NCI-H774 (cell line): ENCODE results near the gene ODC1.
"Not testable (repeated sequence)": the region's sequence is repeated elsewhere in the genome, so short reads cannot be mapped to it uniquely, and the experiment has no call there.

ENCODE experiments used
- DNase-seq: peaks from one replicate; lab custom pipeline; 2025; lab: John Stamatoyannopoulos, UW

The ODC1 gene

DNA sequence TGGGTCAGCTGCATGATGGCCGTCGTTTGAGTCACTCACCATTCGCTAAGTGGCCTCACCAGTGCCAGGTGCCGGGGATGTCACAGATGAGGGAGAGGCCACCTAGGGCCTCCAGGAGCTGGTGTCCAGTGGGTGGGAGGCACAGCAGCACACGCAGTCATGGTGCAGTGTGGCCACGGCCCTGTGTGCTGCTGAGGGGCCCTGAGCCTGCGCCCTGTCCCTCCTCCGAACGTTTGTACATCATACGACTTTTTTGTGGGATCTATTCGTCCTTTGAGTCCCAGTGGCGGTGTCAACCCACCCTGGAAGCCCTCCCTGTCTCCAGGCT is 30.1 kb upstream of the ODC1 start:
- DNase-seq, result no peak

DNA sequence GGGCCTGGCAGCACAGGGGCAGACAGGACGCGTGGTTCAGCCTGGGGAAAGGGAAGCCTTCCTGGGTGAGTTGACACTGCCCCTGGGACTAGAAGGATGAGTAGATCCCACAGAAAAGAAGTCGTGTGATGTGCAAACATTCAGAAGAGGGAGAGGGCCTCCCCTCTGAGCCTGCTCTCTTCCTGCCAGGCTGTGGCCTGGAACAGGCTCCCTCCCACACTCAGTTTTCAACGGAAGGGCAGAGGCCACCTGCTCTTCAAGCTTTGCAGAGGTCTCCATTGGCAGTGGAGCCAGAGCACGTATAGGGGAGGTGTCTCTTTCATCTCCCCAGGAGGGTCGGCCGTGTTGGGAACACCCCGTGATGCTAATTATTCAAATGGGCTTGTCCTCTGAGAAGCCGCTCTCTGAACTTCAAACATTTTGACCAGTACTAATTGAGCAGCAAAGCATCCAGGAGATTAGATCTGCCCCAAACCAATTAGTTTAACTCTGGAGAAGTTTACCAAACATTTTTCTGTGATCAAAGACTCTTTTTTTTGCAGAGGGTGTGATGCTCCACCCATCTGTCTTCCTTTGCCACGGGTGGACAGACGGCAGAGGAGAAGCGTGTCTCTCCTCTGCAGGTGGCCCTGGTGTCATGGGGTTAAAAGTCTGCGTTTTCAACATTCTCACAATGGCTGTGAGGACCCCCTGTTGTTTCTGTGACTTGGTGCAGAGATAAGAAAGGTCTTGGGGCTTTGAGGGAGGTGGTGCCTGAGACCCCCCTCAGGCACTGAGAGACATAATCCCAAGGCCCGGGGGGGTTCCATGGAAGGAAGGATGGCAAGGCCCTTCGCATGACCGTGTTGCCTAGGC is 29.5 kb upstream of the ODC1 start:
- no peak for DNase-seq

DNA sequence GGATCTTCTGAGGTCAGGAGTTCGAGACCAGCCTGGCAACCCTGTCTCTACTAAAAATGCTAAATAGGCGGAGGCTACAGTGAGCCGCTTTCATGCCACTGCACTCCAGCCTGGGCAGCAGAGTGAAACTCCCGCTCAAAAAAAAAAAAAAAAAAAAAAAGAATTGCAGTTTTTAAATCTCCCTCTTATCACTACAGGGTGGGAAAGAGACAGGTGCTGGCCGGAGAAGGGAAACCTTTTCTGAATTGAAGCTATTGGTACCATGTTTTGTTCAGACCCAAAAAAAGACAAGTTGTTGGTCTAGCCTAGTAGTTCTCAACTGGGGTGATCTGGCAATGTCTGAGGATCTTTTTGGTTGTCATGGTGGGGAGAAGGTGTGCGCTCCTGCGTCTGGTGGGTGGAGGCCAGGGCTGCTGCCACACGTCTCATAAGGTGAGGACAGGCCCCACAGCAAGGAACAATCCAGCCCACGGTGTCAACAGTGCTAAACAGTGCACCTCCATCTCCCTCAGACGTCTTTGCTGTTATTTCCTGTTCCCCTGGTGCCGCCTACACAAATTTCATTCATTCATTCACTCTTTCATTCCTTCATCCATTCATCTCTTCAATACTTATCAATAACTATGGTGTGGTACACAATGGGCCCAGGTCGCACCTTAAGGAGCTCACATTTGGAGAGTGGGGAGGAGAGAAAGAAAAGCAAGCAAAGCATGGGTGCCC is 28.8 kb upstream of the ODC1 start:
- DNase-seq, result no peak

DNA sequence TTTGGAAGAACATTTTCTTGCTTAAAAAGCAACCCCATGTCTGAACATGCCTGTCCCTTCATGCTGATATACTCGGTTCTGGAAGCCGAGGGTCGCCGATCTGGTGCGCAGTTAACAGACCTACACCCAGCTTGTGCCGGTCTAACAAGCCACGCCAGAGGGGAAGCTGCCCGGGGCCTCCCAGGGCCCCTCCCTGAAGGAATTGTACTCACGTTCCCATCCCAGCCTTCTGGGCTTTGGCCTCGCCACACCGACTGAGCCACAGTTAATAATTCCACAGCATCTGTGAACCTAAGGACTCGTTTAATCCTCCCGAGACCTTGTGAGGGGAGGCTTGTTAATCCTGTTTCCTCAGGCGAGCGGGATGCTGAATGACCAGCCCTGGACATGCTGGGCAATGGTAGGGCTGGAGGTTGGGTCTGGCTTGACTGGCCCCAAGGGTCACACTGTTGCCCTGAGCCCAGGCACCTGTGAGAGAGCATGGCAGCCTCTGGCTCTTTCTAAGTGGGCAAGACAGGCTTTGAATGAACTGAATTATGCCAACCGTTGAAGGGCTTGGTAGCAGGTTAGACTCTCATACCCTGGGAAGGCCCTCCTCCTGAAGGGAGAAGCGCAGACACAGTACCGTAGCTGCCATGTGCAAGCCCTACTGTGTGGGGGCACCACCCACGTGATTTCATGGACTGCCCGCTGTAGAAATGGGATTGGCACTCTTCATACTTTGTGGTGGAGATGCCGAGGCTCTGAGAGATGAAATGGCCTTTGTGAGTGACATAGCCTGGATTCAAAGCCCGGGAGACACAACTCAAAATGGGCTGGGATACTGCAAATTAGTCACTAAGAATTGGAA is 27.9 kb upstream of the ODC1 start:
- DNase-seq, result no peak

DNA sequence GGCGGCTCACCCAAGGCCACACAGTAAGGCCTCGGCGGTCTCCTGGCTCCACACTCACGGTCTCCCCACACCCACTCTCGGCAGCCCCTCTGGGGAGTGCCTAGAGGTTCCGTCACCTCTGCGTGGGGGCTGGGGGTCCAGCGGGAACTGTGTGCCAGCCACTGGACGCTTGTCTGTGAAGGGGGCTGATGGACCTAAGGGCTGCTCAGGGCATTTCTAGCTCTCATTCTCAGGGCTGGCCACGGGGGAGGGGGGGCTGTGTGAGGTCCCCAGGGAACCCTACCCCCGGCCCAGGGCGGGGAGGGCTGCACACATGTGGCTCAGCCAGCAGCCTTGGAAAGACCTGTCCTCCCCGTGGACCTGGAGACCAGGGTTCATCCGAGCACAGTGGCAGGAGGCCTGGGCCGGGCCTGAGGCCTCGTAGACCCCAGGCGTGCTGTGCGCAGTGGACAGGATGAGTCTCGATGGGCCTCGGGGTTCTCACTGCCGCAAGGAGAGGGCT is 27.1 kb upstream of the ODC1 start:
- no peak for DNase-seq

DNA sequence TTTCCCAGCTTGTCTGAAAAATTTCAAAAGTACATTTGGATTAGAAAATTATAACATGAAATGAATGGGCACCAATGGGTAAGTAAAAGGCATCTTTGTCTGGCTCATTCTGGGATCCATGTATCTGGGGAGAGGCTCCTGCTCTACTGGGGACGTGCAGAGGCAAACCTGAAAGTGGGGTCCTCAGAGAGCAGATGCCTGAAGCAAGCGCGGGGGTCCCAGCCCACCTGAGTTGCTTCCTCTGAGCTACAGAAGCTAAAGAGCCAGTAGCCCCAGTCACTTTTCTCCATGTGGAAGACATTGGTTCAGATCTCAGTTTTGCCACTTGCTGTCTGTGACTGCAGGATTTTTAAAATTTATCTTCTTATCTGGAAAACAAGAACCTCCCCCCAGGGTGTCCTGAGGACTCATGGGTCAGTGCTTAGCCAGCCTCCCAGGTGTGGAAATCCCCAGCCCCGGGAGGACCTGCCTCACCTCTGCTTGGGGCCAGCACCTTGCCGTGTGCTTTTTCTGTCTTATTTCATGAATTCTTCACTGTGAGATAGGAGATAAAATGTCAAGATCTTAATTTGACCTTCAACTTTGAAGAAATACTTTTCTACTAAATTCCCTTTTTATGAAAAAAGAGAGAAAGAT is 25.1 kb upstream of the ODC1 start:
- no peak for DNase-seq

DNA sequence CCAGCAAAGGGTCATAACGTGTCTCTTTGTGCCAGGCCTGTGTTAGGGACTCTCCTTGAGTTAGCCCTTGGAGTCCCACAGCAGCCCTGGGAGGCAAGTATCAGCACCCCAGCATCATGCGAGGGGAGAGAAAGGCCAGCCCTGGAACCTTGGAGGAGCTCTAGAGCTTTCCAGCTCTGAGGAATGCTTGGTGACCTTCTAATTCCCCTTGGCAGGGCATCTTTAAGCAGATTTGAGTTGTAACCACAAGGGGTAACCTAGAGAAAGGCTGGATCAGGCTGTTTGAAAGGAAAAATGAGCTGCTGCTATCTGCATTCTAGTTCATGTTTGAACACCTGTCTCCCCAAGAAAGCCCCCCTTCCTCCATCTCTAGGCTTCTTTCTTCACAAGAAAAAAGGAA is 23.8 kb upstream of the ODC1 start:
- no peak for DNase-seq

DNA sequence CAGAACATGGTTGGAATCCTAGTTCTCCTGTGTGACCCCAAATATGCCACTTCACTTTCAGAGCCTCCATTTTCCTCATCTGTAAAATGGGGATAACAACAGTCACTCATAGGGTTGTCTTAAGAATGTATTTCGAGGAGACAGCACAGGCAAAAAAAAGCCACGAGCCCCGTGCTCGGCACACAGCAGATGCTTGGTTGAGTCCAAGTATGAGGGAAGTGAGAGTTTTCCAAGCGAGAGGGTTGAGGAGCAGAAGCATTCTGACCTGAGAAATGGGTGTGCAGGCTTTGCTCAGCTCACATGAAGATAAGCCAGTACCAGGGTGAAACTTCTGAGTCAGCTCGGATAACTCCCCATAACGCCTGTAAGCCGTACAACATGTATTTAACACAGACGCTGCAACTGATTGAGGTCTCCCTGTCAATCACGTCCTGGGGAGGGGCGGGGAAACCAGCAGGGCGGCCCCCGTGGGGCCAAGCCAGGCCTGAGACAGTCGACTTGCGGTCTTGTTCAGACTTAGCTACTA is 23.0 kb upstream of the ODC1 start:
- DNase-seq, result no peak

DNA sequence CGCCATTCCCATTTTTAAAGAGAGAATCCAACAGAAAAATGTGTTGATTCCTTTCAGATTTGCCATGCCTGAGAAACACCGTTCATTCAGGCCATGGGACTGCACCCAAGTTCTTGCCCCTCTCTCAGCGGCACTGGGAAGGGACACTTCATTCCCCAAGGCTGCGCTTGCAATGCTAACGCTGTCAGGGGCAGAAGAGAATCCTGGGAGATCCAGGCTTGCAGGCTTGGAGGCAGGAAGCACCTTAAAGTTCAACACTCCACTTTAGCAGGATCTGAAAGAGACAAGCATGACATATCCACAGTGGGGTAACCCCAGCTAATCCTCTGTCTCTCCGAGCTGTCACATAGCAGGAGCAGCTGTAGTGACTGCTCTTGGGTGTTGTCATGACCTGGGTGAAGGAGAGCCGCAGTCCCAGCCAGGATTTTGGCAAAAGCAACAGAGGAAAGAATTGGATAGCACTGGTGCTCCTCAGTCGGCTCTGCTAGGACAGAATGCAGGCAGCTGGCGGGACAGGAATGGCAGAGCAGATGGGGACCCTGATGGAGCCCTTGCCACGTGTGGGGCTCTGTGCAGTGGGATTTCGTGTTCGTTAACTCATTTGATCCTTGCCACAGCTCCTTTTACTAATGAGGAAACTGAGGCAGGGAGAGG is 22.0 kb upstream of the ODC1 start:
- DNase-seq, result no peak

DNA sequence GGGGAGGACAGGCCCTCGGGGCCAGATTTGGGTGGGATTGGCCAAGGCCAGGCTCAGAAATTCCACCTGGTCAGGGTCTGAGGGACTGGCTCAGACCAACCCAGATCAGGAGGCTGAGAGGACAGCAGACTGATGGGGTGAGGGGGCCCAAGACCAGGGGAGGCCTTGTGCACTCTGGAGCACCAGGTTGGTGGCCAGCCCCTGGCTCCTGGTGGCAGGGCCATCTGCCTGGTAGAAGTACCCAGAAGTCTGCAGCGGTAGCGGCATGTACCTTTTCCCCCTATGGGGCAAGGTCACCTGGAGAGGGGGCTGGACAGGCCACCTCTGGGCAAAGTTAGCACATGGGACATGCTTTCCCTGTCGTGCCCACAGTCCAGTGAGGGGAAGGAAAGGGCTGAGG is 21.2 kb upstream of the ODC1 start:
- DNase-seq, result no peak

DNA sequence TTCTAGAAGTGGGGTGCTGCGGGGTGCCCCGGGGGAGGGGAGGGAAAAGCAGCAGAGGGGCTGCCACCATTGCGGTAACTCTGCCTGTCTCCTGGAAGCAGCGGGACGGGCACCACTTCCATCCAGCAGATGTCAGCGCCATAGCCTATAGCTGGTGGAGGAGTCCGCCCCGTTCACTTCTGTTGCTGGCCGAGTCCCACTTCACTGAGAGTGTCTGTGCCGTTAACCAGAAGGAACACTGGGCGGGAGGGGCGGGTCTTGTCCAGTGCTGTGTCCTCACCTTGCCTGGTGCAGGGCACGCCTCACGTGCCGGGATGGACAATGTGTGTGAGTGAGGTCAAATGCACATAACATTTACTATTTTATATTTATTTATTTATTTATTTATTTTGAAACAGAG is 19.3 kb upstream of the ODC1 start:
- no peak for DNase-seq

DNA sequence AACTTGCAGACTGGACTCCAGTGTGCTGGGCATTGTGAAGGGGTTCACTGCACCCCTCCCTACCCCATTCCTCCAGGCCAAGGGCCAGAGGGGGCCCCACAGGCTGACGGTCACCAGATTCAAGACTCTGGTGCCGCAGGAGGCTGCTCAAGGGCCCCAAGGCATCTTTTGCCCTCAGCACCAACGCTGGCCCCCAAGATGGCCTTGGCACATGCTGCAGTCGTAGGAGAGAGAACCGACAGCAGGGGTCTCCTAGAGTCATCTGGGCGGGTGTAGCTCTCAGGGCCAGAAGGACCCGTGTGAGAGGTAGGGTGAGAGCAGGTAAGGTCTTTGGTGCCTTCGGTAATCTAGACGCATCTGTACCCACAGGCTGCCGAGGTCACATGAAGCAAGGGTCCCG is 18.7 kb upstream of the ODC1 start:
- no peak for DNase-seq

DNA sequence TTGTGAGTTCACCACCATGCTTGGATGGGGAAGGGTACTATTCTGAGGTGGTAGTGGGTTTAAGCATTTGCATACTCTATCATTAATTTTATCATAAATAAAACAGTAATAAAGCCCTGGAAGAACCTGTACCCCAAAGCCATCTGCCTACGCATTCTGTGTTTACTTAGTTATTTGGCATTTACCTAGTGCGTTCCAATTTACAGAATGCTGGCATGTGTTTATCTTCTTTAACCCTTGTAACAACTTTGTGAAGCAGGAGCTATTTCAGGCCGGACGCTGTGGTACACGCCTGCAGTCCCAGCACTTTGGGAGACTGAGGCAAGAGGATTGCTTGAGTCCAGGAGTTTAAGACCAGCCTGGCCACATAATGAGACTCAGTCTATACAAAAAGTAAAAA is 17.8 kb upstream of the ODC1 start:
- DNase-seq, result no peak

DNA sequence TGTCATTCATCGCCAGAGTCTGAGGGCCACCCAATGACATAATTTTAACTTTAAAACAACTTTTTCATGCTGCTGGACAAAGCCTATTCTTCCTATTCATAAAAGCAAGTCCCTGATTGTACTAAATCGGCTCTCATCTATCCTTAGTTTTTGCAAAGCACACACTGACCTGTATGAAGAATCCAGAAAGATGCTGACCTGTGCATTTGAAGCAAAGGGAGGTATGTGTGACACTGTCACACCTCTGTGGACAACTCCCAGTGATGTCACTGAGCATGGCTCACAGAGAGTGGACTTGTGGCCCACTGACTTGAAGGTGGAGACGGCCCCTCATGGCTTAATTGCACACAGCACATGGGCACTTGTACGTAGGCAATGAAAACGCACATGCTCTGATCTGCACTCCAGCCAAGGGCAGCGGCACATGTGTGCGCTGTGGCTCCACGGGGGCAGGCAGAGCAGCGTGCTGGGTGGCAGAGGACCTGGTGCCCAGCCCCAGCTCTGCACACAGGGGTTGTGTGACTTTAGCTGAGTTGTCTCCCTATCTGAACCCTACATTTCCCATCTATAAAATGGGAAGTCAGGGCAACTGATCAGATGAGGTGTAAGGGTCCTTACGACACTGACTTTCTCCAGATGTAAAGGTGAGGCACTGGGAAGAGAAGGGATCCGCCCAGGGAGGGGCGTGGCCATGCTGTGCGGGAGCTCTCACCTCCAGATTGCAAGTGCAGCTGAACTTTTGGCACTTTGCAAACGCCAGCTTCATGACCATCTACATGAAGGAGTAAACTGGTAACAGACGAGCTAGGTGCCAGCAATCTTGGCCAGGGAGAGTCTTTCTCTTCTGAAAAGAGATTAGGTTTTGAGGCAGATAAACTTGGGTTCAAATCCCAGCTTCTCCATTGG is 14.3 kb upstream of the ODC1 start:
- no peak for DNase-seq

DNA sequence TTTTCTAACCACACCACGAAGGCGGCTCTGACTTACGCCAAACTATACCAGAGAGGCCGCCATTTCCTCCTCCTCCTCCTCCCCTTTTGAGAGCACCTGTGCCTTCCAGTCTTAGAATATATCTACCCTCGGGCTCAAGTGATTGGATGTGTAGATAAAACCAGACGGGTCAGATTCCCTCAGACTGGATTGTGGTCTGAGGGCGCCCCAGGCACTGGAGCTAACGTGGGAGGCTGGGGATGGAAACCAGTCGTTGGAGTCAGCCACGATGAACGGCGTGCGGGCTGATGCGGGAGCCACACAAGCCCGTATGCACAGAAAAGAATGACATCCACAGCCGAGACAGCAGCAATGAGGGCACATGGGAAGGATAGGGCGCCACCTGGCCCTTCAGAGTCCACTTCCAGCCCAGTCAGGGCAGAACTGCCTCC is 12.3 kb upstream of the ODC1 start:
- no peak for DNase-seq

DNA sequence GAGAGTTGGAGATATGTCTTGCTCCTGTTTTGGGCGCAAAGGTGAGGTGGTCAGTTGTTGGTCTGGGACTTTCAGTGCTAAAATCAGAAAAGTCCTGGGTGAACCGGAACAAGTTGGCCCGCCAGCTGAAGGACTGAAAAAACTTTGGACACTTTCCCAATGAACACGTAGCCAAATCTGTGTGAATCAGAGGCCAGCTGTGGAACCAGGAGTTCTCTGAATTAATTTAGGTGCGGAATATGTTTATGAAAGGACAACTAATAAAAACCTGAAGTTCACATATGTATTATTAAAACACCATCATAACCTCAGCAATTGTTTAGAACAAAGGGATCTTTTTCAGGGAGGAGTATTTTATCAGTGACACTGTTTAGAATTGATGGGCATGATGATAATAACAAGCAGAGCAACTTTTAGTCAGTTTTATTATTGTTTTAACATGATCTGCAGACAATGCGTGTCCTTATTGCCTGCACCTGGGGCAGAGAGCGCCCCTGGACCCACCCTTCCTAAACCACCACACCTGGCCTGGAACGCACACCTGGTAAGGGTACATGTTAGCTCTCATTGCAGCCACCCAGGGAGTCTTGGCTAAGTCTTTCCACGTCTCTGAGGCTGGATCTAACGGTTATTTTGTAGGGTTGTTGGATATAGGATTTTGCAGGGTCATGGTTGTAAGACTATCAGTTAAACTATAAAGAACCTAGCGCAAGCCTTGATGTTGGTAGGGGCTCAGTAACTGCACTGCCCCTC is 9.9 kb upstream of the ODC1 start:
- no peak for DNase-seq

DNA sequence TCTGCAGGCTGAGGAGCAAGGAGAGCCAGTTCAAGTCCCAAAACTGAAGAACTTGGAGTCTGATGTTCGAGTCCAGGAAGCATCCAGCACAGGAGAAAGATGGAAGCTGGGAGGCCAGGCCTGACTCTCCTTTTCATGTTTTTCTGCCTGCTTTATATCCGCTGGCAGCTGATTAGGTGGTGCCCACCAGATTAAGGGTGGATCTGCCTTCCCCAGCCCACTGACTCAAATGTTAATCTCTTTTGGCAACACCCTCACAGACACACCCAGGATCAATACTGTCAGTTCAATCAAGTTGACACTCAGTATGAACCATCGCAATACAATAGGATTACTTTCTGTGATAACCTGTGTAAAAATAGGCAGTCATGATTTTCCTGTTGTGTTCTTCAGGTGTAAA is 9.1 kb upstream of the ODC1 start:
- not testable (repeated sequence) for DNase-seq

DNA sequence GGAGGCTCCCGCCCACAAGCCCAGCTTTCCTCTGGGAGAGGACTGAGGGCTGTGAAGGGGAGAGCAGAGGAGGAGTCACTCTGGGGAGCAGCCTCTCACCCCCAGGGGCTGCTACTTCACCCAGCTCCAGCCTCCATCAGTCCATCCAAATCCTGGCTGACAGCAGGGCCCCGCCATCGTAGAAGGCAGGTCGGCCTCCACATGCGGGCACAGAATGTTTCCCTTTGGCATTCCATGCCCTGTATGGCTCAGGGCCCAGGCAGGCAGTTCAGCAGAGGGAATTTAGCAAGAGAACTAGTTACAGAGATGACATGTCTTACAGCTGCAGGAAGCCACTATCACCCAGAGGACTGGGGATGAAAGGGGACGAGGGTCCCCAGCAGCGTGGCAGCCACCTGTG is 6.4 kb upstream of the ODC1 start:
- DNase-seq, result no peak

DNA sequence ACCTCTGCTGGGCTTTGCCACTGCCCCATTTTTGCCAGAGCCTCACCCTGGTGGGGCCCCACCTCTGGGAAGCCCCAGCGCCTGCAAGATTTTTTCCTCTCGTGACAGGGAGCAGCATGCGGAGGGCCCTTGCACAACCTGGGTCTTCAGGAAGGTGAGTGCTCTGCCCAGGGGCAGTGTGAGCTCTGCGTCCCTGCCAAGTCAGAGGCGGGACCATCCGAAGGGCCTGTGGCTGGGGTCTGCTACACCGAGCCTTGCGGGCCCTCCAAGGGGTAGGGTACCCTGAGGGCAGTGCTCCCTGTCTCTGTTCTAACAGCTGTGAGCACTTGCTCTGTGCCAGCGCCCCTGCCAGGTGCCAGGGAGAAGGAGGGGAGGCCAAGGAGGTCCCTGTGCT is 5.8 kb upstream of the ODC1 start:
- no peak for DNase-seq
